ENCODE data around the gene DCLK1.
"Not testable (repeated sequence)": the region's sequence is repeated elsewhere in the genome, so short reads cannot be mapped to it uniquely, and the experiment has no call there.

The DCLK1 gene

GRCh38 chr13:36084131-36084530 is 47.1 kb downstream of the DCLK1 start:
- DNase-seq (ENCODE audit: low read depth): no peak

- no peak for DNase-seq (ENCODE audit: low read depth)
These were observed 48.4 kb downstream of the DCLK1 start for GRCh38 chr13:36082806-36083205.

- no peak for DNase-seq (ENCODE audit: low read depth)
These were observed 48.8 kb downstream of the DCLK1 start for GRCh38 chr13:36082396-36082795.

GRCh38 chr13:36076211-36076610 is 55.0 kb downstream of the DCLK1 start:
- DNase-seq (ENCODE audit: low read depth): no peak

- DNase-seq (ENCODE audit: low read depth): no peak
These were observed 56.5 kb downstream of the DCLK1 start for GRCh38 chr13:36074659-36075058.

- no peak for DNase-seq (ENCODE audit: low read depth)
These were observed 58.8 kb downstream of the DCLK1 start for GRCh38 chr13:36072152-36072935.

- DNase-seq (ENCODE audit: low read depth): not testable (repeated sequence)
These were observed 60.5 kb downstream of the DCLK1 start for GRCh38 chr13:36070504-36071192.

- DNase-seq (ENCODE audit: low read depth): no peak
These were observed 61.3 kb downstream of the DCLK1 start for GRCh38 chr13:36069881-36070366.

- no peak for DNase-seq (ENCODE audit: low read depth)
These were observed 62.2 kb downstream of the DCLK1 start for GRCh38 chr13:36068991-36069390.

GRCh38 chr13:36068566-36068965 is 62.6 kb downstream of the DCLK1 start:
- no peak for DNase-seq (ENCODE audit: low read depth)

- DNase-seq (ENCODE audit: low read depth): no peak
These were observed 63.3 kb downstream of the DCLK1 start for GRCh38 chr13:36067746-36068381.

GRCh38 chr13:36062249-36062648 is 68.9 kb downstream of the DCLK1 start:
- no peak for DNase-seq (ENCODE audit: low read depth)

GRCh38 chr13:36061621-36062020 is 69.6 kb downstream of the DCLK1 start:
- DNase-seq (ENCODE audit: low read depth): no peak

- DNase-seq (ENCODE audit: low read depth): no peak
These were observed 70.1 kb downstream of the DCLK1 start for GRCh38 chr13:36061054-36061453.

GRCh38 chr13:36059321-36059720 is 71.9 kb downstream of the DCLK1 start:
- DNase-seq (ENCODE audit: low read depth): no peak

GRCh38 chr13:36058116-36058515 is 73.1 kb downstream of the DCLK1 start:
- DNase-seq (ENCODE audit: low read depth): no peak

- no peak for DNase-seq (ENCODE audit: low read depth)
These were observed 73.6 kb downstream of the DCLK1 start for GRCh38 chr13:36057547-36057946.

GRCh38 chr13:36057041-36057440 is 74.1 kb downstream of the DCLK1 start:
- no peak for DNase-seq (ENCODE audit: low read depth)

- DNase-seq (ENCODE audit: low read depth): no peak
These were observed 75.8 kb downstream of the DCLK1 start for GRCh38 chr13:36055366-36055765.

- no peak for DNase-seq (ENCODE audit: low read depth)
These were observed 77.1 kb downstream of the DCLK1 start for GRCh38 chr13:36054041-36054440.

GRCh38 chr13:36051082-36051481 is 80.1 kb downstream of the DCLK1 start:
- DNase-seq (ENCODE audit: low read depth): no peak

- DNase-seq (ENCODE audit: low read depth): no peak
These were observed 84.5 kb downstream of the DCLK1 start for GRCh38 chr13:36046672-36047071.

Measured in stimulated activated CD8-positive, alpha-beta memory T cell treated with anti-CD3 and anti-CD28 coated beads, Interleukin-12 subunit alpha, Interleukin-12 subunit beta, amount 100 ng/mL, for 4 hours (primary cell).